Measurements from ENCODE around the gene SLC1A7.

The SLC1A7 gene

DNA sequence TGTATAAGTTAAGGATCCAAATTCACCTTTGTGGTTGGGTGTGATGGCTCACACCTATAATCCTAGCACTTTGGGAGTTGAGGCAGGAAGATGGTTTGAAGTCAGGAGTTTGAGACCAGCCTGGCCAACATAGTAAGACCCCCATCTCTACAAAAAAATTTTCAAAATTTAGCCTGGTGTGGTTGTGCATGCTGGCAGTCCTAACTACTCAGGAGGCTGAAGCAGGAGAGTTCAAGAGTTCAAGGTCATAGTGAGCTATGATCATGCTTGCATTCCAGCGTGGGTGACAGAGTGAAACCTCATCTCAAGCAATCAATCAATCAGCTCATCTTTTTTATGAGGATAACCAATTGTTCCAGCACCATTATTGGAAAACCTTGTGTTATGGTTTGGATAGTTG is 16.5 kb upstream of the SLC1A7 start:
- no peak for DNase-seq

DNA sequence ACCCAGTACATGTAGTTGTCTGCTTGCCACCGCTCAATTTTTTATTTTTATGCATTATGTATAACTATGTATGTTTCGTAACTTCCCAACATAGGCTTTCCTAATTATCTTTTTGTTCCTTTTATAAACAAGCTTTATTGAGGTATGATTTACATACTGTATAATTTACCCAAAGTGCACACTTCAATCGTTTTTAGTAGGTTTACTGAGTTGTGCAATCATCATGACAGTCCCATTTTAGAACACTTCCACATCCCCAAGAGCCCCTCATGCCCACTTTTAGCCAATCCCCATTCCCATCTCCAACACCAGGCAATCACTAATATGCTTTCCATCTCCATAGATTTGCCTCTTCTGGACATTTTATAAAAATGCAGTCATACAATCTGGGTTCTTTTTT is 14.3 kb upstream of the SLC1A7 start:
- no peak for DNase-seq

DNA sequence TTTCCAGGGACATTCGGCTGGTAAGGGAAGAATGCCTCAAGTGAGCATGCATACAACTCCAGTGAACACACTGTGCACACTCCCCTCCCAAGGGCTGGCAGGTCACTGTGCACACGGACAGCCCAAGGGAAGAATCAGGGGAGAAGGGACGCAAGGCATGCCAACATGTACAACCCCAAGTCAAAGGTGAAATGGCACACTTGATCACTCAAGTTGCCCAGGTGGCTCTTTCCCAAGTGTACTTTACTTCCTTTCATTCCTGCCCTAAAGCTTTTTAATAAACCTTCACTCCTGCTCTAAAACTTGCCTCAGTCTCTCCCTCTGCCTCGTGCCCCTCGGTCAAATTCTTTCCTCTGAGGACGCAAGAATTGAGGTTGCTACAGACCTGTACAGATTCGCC is 13.5 kb upstream of the SLC1A7 start:
- no peak for DNase-seq

DNA sequence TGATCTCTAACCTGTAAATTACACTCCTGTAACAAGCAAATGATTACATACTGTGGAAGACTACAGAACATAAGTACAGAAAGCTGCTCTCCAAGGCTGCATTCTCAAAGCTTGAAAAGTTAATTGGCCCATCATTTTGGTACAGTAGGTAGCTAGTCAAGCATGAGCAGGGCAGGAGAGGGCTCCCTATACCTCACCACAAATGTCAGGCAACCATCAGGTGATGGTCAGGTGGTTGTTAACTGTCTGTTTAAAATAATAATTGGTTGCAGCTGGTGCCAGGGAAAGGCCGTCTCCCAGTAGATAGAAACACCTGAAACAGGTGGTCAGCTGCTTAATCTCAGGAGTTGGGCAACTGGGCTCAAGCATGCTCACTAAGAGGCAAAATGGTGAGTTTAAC is 13.1 kb upstream of the SLC1A7 start:
- no peak for DNase-seq

DNA sequence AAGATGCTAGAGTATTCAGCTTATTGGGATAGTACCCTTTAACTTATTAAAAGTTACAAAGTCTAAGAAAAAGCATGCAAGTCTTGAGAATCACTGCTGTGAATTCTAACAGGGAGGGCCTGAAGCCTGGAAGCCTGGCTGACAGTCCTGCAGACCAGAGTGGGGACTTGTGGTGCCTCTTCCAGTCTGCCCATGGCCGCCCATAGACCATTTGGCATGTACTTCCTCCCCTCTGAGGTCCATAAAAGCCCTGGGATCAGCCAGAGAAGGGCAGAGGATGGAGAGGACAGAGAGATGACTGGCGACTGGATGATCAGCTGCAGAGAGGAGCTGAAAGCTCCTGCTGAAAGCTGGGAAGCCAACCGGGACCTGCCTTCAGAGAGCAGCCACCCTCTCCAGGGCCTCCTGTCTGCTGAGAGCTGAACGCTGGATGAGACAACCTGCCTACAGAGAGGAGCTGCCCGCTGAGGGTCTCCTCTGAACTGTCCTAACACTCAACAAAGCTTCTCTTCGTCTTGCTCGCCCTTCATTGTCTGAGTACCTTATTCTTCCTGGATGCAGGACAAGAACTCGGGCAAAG is 12.5 kb upstream of the SLC1A7 start:
- no peak for DNase-seq

DNA sequence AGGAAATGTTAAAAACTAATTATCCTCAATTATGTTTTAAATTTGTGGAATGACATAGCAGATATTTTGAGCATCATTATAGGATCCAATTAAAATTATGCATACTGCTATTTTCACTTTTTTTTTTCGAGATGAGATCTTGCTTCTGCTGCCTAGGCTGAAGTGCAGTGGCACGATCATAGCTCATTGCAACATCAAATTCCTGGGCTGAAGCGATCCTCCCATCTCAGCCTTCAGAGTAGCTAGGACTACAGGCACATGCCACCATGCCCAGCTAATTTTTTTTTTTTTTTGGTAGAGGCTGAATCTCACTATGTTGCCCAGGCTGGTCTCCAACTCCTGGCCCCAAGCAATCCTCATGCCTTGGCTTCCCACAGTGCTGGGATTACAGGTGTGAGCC is 11.3 kb upstream of the SLC1A7 start:
- DNase-seq, result no peak

DNA sequence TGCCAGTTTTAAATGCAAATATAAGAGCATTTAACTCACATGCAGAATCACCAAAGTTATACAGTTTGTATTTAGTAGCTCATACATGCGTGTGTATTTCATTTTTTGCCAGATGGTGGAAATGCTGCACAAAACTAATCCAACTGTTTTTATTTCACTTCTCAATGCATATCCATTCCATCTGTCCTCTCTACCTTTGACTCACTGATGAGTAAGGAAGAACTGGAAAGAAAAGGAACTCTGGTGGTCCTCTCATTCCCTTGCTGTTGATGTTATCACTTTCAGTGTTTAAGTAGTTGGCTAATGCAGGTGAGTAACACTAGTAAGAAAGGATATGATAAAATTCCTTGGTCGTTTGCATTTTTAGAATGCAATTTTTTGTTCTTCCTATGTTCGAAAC is 5.7 kb upstream of the SLC1A7 start:
- DNase-seq, result no peak

DNA sequence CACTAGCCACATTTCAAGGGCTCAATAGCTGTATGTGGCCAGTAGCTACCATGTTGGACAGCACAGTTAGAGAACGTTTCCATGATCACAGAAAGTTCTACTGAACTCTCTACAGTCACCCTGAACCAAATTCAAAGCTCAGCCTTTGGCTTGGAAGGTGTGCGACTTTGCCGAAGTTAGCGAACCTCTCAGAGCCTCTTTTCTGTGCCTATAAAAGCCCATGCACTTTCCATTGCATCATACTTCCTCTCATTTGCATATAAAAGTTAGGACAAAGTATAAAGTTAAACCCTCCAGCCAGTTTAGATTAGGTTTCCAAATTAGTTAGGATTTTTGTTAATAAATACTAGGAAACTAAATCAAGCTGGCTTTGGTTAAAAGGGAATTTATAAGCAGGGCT is 4.7 kb upstream of the SLC1A7 start:
- DNase-seq, result no peak

DNA sequence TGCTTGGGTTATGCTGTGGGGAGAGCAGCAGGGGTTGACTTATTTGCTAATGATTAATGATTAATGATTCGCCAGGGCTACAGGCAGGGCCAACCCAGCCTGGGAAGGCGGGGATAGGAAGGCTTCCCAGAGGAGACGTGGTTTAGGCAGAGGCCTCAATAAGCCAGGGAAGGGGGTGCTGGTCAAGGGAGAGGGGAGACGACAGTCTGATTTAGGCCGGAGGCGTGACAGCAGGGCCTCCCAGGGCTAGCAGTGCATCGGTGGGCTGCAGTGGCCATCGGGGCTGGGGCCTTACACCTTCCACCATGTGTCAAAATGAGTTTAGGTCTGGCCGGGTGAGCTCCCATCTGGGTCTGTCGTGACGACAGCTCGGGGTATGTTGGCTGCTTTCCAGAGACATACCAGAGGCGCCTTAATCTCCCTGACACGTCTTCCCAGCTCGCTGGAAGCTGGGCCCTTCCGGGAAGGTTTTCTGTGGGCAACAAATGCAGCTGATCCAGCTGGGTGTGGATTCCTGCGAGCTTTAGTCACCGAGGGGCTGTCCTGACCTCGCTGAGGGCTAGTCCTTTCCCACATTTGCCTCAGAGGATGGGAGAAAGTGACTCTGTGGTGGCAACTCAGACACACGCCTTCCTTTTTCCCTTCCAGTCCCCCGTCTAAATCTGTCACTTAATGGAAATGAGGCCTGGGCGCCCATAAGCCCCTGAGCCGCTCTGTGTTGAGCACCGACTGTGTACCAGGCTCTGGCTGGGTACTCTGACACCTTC is 3.7 kb upstream of the SLC1A7 start:
- DNase-seq, result no peak

DNA sequence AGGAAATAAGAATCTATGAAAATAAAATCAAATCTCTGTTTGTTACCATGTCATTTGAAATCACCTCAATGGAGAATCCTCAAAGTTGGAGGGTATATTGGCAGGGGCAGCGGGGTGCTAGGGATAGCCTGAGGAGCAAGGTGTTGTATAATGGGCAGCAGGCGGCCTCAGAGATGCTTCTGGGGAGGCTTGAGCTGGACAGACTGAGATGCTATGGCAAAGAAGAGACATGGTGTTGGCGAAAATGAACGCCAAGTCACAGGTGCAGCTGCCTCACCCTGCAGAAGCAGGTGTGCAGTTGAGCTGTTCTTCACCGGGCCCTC is 3.1 kb upstream of the SLC1A7 start:
- no peak for DNase-seq

DNA sequence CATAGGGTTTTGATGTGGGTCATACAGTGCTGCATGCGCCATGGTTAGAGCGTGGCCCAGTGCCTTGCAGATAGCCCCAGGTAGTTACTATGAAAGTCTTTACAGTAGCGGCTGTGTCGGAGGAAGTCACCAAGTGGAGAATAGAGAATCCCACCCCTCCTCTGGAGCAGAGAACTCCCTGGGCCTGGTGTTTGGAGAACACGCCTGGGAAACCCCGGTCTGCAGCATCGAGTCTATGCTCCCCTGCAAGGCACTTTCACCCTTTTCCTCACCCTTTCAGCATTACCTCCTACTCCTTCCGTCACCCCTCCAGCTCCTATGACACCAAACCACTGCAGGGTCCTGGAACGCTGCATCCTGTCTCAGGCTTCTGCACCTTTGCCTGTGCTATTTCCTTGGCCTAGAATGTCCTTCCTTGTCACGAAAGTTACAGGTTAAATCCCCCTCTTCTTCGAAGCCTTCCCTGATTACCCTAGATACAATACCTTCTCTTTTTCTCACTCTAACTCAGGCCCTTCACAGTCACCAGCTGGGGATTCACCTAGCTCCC is 2.7 kb upstream of the SLC1A7 start:
- DNase-seq, result no peak

DNA sequence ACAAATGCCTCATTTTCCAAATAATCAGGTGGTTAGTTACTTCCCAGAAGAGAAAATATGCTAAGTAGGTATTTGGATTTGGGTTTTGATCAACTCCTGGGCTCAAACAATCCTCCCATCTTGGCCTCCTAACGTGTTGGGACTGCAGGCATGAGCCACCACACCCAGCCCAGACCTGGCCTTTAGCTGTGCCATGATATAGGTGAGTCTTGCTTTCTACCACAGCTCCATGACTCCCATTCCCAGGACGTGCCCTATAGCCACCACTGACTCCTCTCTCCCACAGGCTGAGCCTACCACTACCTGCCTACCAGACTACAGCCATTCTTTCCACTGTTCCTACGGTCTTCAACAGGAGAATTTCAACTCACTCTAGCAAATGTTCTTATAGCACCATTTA is 1.8 kb upstream of the SLC1A7 start:
- no peak for DNase-seq

DNA sequence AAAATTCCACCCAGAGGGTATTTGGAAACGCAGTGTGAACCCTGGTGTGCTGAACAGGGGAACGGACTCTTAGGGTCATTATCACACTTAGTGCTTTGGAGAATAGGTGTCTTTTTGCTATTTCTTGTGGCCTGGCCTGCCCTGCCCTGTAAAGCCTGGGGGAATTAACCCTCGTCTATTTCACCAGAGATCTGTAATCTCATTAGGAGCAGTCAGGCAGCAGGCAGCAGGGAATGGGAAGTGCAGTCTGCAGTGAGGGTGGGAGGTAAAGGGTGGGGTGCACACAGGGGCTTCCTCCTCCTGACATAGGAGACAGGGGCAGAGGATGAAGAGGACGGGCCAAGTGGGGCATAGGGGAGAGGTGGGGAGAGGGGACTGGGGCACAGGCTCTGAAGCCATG is 1.1 kb upstream of the SLC1A7 start:
- DNase-seq, result no peak

DNA sequence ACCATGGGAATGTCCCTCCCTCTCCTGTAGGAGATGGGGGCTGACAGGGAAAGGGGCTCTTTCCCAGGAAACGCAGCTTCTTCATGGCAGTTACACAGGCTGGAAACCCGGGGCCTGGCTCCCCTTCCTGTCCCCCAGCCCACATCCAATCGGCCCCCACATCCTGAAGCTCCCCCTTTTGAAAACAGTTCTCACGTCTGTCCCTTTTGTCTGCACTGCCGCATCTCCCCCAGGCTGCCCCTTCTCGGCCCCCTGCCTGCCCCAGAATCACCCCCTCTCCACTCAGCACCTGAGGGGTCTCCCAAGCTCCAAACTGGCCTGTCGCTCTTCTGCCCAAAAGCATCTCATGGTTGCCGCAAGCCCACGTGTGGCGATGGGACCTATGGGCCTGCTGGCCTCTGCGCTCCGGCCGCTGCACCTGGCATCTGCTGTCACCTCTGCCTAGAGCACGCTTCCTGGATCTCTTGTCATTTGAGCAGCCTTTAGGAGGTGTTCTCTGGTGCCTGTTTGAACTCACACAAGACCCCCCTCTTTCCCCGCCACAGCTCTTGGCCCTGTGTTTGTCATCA is 867 bp downstream of the SLC1A7 start:
- no peak for DNase-seq

DNA sequence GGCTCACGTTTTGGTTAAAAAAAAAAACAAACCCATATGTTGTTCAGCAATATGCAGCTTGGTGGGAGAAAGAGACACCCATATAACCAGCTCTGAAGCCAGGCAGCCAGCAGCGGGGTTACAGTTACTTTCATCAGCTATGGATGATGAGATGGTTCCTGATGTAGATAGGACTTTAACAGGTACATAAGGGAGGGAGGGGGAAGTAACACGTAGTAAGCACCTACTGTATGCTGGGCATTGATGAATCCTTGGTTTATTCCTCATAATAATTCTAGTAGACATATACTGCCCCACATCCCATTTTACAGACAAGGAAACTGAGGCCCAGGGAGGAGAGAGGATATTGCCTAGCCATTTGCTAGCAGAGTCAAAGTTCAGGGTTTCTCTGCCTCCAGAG is 2.0 kb downstream of the SLC1A7 start:
- no peak for DNase-seq

DNA sequence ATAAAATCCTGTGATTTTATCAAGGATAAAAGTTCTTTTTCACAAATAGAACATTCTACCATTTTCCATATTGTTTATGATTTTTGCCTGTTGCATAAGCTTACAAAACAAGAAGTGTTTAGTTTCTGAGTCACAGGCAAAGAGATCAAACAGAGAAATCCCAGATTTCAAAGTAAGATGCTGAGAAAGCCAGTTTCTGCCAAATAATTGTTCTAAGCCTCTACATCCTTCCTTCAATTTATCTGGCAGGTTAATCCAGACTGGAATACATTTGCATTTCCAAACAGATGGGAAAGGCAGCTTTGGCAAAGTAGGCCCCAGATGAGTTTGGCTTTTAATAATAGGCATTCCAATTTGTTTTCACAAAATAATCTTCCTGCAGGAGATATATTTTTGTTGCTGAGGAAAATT is 2.5 kb downstream of the SLC1A7 start:
- no peak for DNase-seq

DNA sequence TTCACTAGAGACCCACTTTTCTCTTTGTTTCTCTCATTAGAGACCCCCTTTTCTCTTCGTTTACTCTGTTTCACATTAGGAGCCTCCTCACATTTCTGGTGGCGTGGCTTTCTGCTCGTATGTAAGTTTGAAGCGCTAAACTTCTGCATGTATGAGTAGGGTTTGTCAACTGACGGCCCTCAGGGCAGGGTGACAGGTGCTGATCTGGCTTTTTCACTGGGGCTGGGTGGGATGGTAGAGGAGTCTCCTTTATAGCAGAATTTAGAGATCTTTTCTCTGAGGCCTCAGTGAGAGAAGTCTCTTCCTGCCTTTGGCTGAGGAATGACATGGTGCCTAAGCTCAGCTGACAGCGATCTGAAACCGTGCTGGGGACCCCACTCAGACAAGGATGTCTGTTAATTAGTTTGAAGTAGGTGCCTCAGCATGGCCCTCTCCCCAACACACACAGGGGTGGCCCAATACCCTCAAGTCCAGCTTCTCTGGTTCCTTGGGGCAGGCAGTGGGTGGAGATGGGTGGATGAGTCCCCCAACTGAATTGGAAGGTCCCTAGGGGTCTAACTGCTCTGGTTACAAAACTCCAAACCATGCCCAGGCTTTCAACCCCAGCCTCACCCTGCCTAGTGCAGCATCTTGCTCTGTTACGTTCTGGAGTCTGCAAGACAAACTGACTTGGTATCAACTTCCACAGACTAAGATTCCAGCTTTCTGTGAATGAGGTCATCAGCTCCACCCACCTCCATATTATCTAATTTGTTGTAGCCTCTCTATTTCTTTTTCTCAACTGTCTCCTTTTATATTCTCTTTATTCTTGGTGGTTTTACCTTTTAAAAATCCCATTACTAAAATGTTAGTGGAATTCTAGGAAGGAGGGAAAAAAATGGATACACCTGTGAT is 3.2 kb downstream of the SLC1A7 start:
- no peak for DNase-seq

DNA sequence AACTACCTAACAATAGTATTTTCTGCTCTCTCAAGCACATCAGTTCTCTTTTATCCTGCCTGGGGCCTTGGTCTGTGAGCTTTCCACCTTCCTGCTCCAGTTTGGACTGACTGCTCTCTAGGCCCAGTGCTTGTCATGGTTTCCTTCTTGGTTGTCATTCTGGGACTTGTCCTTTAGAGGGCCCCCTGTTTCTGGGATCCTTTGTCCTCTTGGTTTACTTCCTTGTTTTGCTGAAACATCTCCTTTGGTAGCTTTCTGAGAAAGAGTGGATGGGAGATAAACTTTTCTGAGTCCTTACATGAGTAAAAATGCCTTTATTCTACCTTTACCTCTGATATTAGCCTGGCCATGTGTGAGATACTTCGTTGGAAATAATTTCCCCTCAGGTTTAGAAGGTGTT is 4.7 kb downstream of the SLC1A7 start:
- peak; percentile 44 to 53 for DNase-seq

DNA sequence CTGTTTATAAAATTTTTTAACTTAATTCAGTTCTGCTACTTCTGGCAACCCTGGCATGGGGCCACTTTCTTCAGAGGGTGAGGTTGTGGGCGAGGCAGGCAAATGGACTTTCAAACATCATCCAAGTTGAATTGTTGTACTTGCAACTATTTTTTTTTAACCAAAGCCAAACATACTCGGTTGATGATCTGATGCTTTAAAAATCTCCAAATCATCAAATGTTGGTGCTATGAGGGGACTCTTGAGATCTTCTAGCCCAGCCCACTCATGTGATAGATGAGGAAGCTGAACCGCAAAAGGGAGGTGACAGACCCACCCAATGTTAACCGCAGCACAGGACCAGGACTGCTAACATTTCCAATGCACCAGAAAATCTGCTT is 6.7 kb downstream of the SLC1A7 start:
- peak; percentile 41 to 54 for DNase-seq

DNA sequence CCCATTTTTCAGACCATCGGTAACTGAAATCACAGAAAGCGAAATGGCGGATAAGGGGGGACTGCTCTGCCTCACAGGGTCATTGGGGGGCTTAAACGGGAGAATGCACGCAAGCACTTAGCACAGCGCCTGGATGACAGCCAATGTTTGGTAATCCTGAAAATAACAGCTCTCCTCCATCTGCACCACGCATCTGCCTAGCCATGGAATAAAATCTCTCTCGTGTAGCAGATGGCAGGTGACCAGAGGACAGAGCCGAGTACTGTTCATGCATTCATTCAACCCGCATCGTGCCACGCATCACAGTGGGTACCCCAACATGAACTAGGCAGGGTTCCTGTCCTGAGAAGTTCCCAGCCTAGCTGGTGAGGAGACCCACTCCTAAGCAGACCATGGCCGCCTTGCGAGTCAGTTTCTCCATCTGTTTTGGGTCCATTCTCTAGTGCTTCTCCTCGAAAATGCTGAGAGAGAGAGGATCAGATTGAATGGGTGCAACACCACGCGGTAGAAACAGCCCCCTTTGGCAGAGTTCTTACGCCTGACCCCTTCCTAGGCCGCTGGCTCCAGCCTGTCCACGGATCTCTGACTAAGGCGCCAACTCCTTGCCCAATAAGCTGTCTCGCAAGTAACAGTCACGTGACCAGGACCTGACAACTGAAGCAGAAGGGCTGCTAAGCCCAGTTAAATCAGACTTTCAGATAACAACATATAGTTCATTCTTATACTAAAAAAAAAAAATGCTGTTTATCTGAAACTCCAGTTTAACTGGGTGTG is 7.3 kb downstream of the SLC1A7 start:
- no peak for DNase-seq

DNA sequence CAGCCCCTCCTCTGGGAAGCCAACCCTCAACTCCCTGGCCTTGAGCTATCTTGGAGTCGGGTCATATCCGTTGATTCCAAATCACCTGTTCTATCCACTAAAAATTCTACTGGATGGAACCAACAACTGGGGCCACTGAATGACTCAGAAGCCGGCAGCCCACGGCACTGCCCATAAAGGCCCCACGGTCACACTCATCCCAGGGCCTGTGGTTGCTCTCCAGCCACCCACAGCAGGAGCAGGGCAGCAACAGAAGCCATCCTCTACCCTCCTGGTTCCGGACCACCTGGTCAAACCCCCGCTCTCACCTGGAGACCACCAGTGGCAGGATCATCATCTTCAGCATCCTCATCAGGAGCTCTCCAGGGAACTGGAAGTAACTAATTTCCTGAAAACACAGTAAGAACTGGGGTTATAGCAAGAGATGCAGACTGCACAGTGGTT is 8.4 kb downstream of the SLC1A7 start:
- no peak for DNase-seq

DNA sequence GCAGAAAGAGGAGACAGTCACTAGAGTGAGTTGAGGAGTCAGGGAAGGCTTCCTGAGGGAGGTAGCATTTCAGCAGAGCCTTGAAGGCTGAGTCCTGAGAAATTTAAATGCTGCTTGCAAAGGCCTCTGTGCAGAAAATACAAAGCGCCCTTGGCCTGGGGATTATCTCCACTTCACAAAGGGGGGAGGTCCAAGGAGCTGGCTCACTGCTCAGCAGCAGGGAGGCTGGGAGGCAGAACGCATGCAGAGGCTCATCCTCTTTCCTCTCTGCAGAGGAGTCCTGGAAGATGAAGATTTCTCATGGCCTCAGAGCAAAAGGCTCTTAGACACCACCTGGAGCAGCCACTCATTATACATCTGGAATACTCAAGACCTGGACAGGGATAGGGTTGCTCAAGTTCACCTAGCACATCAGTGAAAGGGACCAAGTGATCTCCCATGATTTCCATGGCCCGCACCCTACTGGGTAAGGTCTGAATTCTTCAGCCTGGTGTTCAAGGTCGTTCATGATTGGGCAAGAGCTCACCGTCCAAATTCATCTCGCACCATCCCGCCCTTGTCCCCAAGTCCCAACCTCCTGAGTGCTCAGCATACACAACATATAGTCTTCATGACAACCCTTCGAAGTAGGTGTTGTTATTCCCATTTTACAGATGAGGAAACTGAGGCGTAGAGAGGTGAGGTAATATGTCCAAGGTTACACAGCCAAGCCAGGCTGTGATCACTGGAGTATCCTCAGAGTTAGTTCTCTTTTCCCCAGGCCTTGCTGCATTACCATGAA is 9.0 kb downstream of the SLC1A7 start:
- no peak for DNase-seq
